Trophoblast cell (in vitro differentiated cells and primary cell): ENCODE measurements around the gene DRC1.

Experiments used
- DNase-seq, 2 donors: peaks; one replicate each; pipeline ENCODE4 v3.0.0-alpha.2; 2016
- H2AFZ ChIP-seq: 2 replicates; pipeline ENCODE4 v1.6.1; 2013; ENCODE audit warnings: low read length, moderate library complexity, mild to moderate bottlenecking; ENCODE audit not compliant: insufficient read depth, poor library complexity
- H2AK5ac ChIP-seq: 2 replicates; pipeline ENCODE4 v1.6.1; 2013; ENCODE audit warnings: mild to moderate bottlenecking, low read length
- H2BK120ac ChIP-seq: 2 replicates; pipeline ENCODE4 v1.6.1; 2013; ENCODE audit warnings: low read length, mild to moderate bottlenecking, moderate library complexity; ENCODE audit not compliant: insufficient read depth, poor library complexity
- H2BK12ac ChIP-seq: 2 replicates; pipeline ENCODE4 v1.6.1; 2013; ENCODE audit warnings: mild to moderate bottlenecking, low read length, moderate library complexity
- H2BK5ac ChIP-seq: 2 replicates; pipeline ENCODE4 v1.6.1; 2013; ENCODE audit warnings: low read length, low read depth, moderate library complexity, mild to moderate bottlenecking; ENCODE audit not compliant: poor library complexity
- H3K14ac ChIP-seq: 2 replicates; pipeline ENCODE4 v1.6.1; 2013; ENCODE audit warnings: mild to moderate bottlenecking, low read length
- H3K18ac ChIP-seq: 2 replicates; pipeline ENCODE4 v1.6.1; 2013; ENCODE audit warnings: mild to moderate bottlenecking, low read length
- H3K23ac ChIP-seq: 2 replicates; pipeline ENCODE4 v1.6.1; 2013; ENCODE audit warnings: low read length
- H3K27ac ChIP-seq: 2 replicates; pipeline ENCODE4 v1.5.1; 2013; ENCODE audit warnings: low read depth, mild to moderate bottlenecking, inconsistent platforms, low read length, moderate library complexity
- H3K27me3 ChIP-seq: 2 replicates; pipeline ENCODE4 v1.6.1; 2013; ENCODE audit warnings: inconsistent platforms, mild to moderate bottlenecking, low read length, moderate library complexity; ENCODE audit not compliant: insufficient read depth
- H3K36me3 ChIP-seq, 2 experiments: 1 replicate in 1 of 2; 2 replicates in 1 of 2; pipeline ENCODE4 v1.6.1; 2013; ENCODE audit warnings: low read length in 2 of 2, mild to moderate bottlenecking in 2 of 2, moderate library complexity in 1 of 2; ENCODE audit not compliant: insufficient read depth in 2 of 2, control insufficient read depth in 1 of 2
- H3K4ac ChIP-seq: 2 replicates; pipeline ENCODE4 v1.6.1; 2013; ENCODE audit warnings: low read depth, mild to moderate bottlenecking, low read length, moderate library complexity
- H3K4me1 ChIP-seq, 2 experiments: 1 replicate in 1 of 2; 2 replicates in 1 of 2; pipeline ENCODE4 v1.6.1; 2013; ENCODE audit warnings: low read length in 2 of 2, mild to moderate bottlenecking in 2 of 2, moderate library complexity in 1 of 2; ENCODE audit not compliant: insufficient read depth in 2 of 2, control insufficient read depth in 1 of 2
- H3K4me2 ChIP-seq: 2 replicates; pipeline ENCODE4 v1.6.1; 2013; ENCODE audit warnings: inconsistent platforms, mild to moderate bottlenecking, low read length, moderate library complexity
- H3K4me3 ChIP-seq: 2 replicates; pipeline ENCODE4 v1.5.1; 2013; ENCODE audit warnings: mild to moderate bottlenecking, low read depth, low read length, inconsistent platforms
- H3K79me1 ChIP-seq: one replicate; pipeline ENCODE4 v1.6.1; 2013; ENCODE audit warnings: low read length
- H3K79me2 ChIP-seq: 2 replicates; pipeline ENCODE4 v1.6.1; 2013; ENCODE audit warnings: low read length, mild to moderate bottlenecking; ENCODE audit not compliant: control insufficient read depth, insufficient read depth, poor library complexity
- H3K9ac ChIP-seq: 2 replicates; pipeline ENCODE4 v1.6.1; 2013; ENCODE audit warnings: mild to moderate bottlenecking, low read length
- H3K9me3 ChIP-seq: 2 replicates; pipeline ENCODE4 v1.6.1; 2013; ENCODE audit warnings: low read depth, mild to moderate bottlenecking, control low read depth, inconsistent platforms, low read length; ENCODE audit not compliant: insufficient read depth
- H4K12ac ChIP-seq: 2 replicates; pipeline ENCODE4 v1.6.1; 2013; ENCODE audit warnings: low read depth, mild to moderate bottlenecking, low read length, moderate library complexity
- H4K8ac ChIP-seq: 2 replicates; pipeline ENCODE4 v1.6.1; 2013; ENCODE audit warnings: low read depth, mild to moderate bottlenecking, low read length, moderate library complexity
- H4K91ac ChIP-seq: one replicate; pipeline ENCODE4 v1.6.1; 2013; ENCODE audit warnings: low read depth, mild to moderate bottlenecking, low read length, moderate library complexity
- WGBS: extraction: QIAGEN DNeasy Blood & Tissue Kit; methylation state at CpG from one replicate; pipeline ENCODE4 v1.1.7; 2013; ENCODE audit warnings: missing lambda C conversion rate; ENCODE audit not compliant: insufficient read length, insufficient coverage; ENCODE audit errors: extremely low coverage; 5-methylcytosine and 5-hydroxymethylcytosine counted together

DRC1 gene

DNA sequence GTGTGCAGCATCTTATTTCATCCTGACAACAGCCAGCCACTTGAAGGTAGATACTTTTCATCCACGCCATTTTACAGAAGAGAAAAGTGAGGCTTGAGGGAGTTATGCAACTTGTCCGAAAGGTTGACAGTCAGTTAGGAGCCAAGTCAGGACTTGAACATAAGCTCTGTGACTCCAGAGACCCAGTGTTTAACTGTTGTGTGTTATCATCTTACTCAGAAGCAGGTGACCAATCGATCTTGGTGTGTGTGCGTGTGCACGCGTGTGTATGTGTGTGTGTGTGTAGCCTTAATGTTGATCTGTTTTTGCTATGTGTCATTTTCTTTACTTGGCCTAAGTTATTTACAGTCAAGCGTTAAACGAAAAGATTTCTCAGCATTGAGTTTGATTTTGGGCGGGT lies 22.0 kb downstream of the DRC1 start:
- Histone ChIP-seq H2AFZ (no peak overlapping the region), H3K4me3 (no peak overlapping the region), H2BK12ac (no peak overlapping the region), H2BK120ac (no peak overlapping the region), H3K9me3 (no peaks in the 10 kb centered on the region), H4K91ac (no peak overlapping the region), H3K14ac (no peak overlapping the region), H3K27ac (no peak overlapping the region), H3K9ac (no peak overlapping the region), H4K12ac (no peak overlapping the region), H3K79me1 (no peaks in the 10 kb centered on the region), H2AK5ac (no peak overlapping the region), H3K79me2 (no peaks in the 10 kb centered on the region), H3K4ac (no peak overlapping the region), H3K18ac (no peak overlapping the region), H2BK5ac (no peak overlapping the region), H3K4me2 (no peak overlapping the region), H3K4me1 (peaks cover 0 to 5% of the 10 kb centered on the region in 2 experiments), H3K36me3 (no peaks in the 10 kb centered on the region), H3K23ac (no peak overlapping the region), H4K8ac (no peak overlapping the region), H3K27me3 (no peaks in the 10 kb centered on the region)
- WGBS: no CpG with 5 or more reads among the region's 9 CpGs
- DNase-seq: no peak

DNA sequence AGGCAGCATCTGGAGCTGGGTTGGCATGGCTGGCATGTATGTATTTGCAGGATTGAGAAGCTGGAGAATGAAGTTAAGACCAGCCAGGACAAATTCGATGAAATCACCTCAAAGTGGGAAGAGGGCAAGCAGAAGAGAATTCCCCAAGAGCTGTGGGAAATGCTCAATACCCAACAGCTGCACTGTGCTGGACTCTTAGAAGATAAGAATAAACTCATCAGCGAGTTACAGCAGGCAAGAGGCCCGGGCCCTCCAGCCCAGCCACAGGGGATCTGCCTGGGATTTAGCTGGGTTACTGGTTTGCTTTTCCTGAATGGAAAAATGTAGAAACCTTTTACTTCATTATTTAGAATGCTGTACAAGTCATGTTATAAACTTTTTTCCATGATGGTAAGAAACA lies 22.5 kb downstream of the DRC1 start:
- no peak overlapping the region for H3K18ac ChIP-seq
- H2BK120ac ChIP-seq: no peak overlapping the region
- no peak overlapping the region for H3K4me2 ChIP-seq
- H2BK5ac ChIP-seq: no peak overlapping the region
- H4K91ac ChIP-seq: no peak overlapping the region
- H2AFZ ChIP-seq: no peak overlapping the region
- H3K4me1 ChIP-seq: peaks cover 0 to 5% of the 10 kb centered on the region in 2 experiments
- H3K4me3 ChIP-seq: no peak overlapping the region
- H3K79me1 ChIP-seq: no peaks in the 10 kb centered on the region
- no peak overlapping the region for H3K14ac ChIP-seq
- WGBS: no CpG with 5 or more reads among the region's 3 CpGs
- H3K23ac ChIP-seq: no peak overlapping the region
- H2AK5ac ChIP-seq: no peak overlapping the region
- H3K9ac ChIP-seq: no peak overlapping the region
- H3K4ac ChIP-seq: no peak overlapping the region
- H3K27ac ChIP-seq: no peak overlapping the region
- no peak overlapping the region for H2BK12ac ChIP-seq
- no peaks in the 10 kb centered on the region for H3K36me3 ChIP-seq
- H3K79me2 ChIP-seq: no peaks in the 10 kb centered on the region
- no peak overlapping the region for H4K12ac ChIP-seq
- DNase-seq: no peak
- no peak overlapping the region for H4K8ac ChIP-seq
- no peaks in the 10 kb centered on the region for H3K9me3 ChIP-seq
- no peaks in the 10 kb centered on the region for H3K27me3 ChIP-seq

DNA sequence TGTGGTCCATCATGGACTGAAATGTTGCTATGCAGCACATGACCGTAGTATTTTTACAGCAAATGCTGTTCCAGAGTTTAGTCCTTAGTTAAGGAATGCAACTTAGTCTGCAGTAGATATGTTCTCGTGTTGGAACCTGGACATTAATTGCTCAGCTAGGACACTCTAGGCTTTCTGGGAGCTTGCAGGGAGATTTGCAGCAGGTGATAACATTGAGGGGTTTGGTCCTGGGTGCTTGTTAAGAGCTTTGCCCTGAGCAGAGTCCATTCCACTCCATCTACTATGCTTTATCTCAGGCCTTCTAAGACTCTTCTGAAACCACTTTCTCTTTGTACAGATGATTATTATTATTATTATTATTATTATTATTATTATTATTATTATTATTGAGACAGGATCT lies 27.1 kb downstream of the DRC1 start:
- Histone ChIP-seq H2AFZ (no peak overlapping the region), H3K4me2 (no peak overlapping the region), H3K4ac (no peak overlapping the region), H2BK5ac (no peak overlapping the region), H3K9me3 (no peaks in the 10 kb centered on the region), H3K4me3 (no peak overlapping the region), H3K9ac (no peak overlapping the region), H4K8ac (no peak overlapping the region), H3K27me3 (no peaks in the 10 kb centered on the region), H3K18ac (no peak overlapping the region), H3K4me1 (peaks cover 5 to 8% of the 10 kb centered on the region in 2 experiments), H2BK120ac (no peak overlapping the region), H4K12ac (no peak overlapping the region), H3K23ac (no peak overlapping the region), H3K36me3 (no peaks in the 10 kb centered on the region), H3K27ac (no peak overlapping the region), H3K79me2 (no peaks in the 10 kb centered on the region), H2BK12ac (no peak overlapping the region), H4K91ac (no peak overlapping the region), H2AK5ac (no peak overlapping the region), H3K14ac (no peak overlapping the region), H3K79me1 (peaks cover 2% of the 10 kb centered on the region)
- no CpG with 5 or more reads among the region's 2 CpGs for WGBS
- no peak for DNase-seq

DNA sequence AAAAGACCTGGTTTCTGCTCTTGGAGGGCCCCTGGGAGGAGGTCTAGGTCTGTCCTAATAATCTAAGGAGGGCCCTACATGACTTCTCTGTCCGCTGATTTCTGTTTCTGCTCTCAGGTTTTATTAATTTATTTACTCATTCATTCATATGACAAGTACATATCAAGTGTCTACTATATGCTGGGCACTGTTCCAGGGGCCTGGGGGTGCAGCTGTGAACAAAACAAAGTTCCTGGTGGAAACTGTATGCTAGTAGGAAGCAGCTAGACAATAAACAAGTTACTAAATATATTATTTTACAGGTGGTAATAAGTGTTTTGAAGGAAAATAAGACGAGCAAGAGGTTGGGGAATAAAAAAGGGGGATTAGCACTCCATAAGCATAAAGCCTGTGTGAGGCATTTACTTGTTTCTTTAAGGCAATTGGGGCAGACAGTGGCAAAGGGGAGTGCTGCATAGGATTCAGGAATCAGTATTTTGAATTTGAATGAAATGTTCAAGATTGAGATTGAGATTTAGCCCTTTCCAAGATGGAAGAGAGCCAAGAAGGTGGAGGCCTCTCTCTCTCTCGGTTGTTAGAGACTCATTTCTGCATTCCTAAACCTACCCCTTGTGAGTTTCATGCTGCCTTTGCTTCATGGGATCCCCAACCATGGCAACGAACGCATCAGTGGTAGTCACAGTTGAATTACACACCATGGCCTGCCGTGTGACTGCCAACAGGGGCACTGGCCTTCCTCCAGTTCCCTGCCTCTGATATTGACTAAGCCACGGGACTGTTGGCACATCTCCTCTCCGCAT lies 28.3 kb downstream of the DRC1 start:
- Histone ChIP-seq H3K4me2 (no peak overlapping the region), H3K27ac (no peak overlapping the region), H3K27me3 (no peaks in the 10 kb centered on the region), H3K9ac (no peak overlapping the region), H2BK120ac (peak overlapping the region; percentile 3), H3K4me3 (no peak overlapping the region), H3K79me1 (peaks cover 2% of the 10 kb centered on the region), H3K23ac (no peak overlapping the region), H4K8ac (no peak overlapping the region), H3K14ac (no peak overlapping the region), H2BK12ac (peak overlapping the region; percentile 6), H3K9me3 (no peaks in the 10 kb centered on the region), H3K79me2 (no peaks in the 10 kb centered on the region), H4K12ac (no peak overlapping the region), H4K91ac (no peak overlapping the region), H3K4me1 (peaks cover 5 to 8% of the 10 kb centered on the region in 2 experiments), H3K4ac (no peak overlapping the region), H2AK5ac (no peak overlapping the region), H3K36me3 (no peaks in the 10 kb centered on the region), H2AFZ (no peak overlapping the region), H3K18ac (no peak overlapping the region), H2BK5ac (no peak overlapping the region)
- no CpG with 5 or more reads among the region's 8 CpGs for WGBS
- no peak for DNase-seq
